HepG2 (cell line): ENCODE data around the gene VKORC1. TPM values are rescaled to one million over a fixed set of nuclear protein-coding genes. Genes with fewer than 3 reads are reported as not detected.
A peak's percentile ranks its signal among the peaks of the same experiment; 100 is the strongest.

Source experiments
- ATAC-seq: fragments of 200-7000 bp; cut with Tn5 transposase; 3 replicates; pipeline ENCODE4 v1.9.1; 2020; ENCODE audit warnings: mild to moderate bottlenecking, moderate library complexity
- BruUV-seq: library from RNA; stranded (reverse); fragments of 400-500 nt; replicated peaks from 2 replicates; lab custom pipeline; 2021; lab: Mats Ljungman, UMichigan
- CTCF ChIA-PET: fragments of 300-600 bp; formaldehyde crosslinking; extraction: SDS; loops from one replicate; lab custom pipeline; 2021; ENCODE audit warnings: low total read pairs, inconsistent platforms, low intra/inter-chr PET ratio; lab: Yijun Ruan, JAX
- POLR2A ChIA-PET: fragments of 350-600 bp; sonication (Branson Sonifier 250); formaldehyde crosslinking; loops from one replicate; lab custom pipeline; 2020; ENCODE audit warnings: antibody characterized with exemption, inconsistent platforms; lab: Yijun Ruan, JAX
- DNase-seq: peaks from one replicate; pipeline ENCODE4 v3.0.0-alpha.2; 2015; ENCODE audit warnings: low spot score
- FAIRE-seq: peaks from 3 replicates; lab custom pipeline; 2011; peaks lifted over from hg19 to GRCh38; lab: Jason Lieb, UNC
- H2AFZ ChIP-seq: one replicate; pipeline ENCODE4 v1.6.1; 2011; ENCODE audit warnings: low read length, inconsistent platforms
- H3K27ac ChIP-seq: fragments of 300-600 bp; 3 replicates; pipeline ENCODE4 v1.8.0; 2011; ENCODE audit warnings: mixed run types, mild to moderate bottlenecking, mixed read lengths, low read length, inconsistent platforms; ENCODE audit not compliant: insufficient read depth; ENCODE audit errors: extremely low read length
- H3K27me3 ChIP-seq, 2 experiments: fragments of 200-600 bp in 1 of 2; 2 replicates in 1 of 2; 3 replicates in 1 of 2; pipeline versions ENCODE4 v1.6.0 to v1.8.0; 2011; ENCODE audit warnings: low read length in 2 of 2, mild to moderate bottlenecking in 2 of 2, moderate library complexity in 2 of 2, inconsistent platforms in 1 of 2; ENCODE audit not compliant: insufficient read depth in 2 of 2, control insufficient read depth in 1 of 2
- H3K36me3 ChIP-seq, 2 experiments: fragments of 200-600 bp in 1 of 2; replicated peaks in 1 of 2; 2 replicates in 1 of 2; 3 replicates in 1 of 2; pipeline versions ENCODE4 v1.5.1 to v1.8.0; 2011; ENCODE audit warnings: low read length in 2 of 2, inconsistent platforms in 1 of 2; ENCODE audit not compliant: insufficient read depth in 2 of 2, control insufficient read depth in 1 of 2
- H3K4me1 ChIP-seq: 2 replicates; pipeline ENCODE4 v1.5.1; 2012; ENCODE audit warnings: low read length, inconsistent platforms; ENCODE audit not compliant: insufficient read depth
- H3K4me2 ChIP-seq: 2 replicates; pipeline ENCODE4 v1.6.0; 2011; ENCODE audit warnings: low read depth, low read length, inconsistent platforms
- H3K4me3 ChIP-seq, 3 experiments: fragments of 200-600 bp in 1 of 3; sonication (generic), shearing (Covaris generic) in 1 of 3; replicated peaks in 1 of 3; 2 replicates each; pipeline ENCODE4 v1.5.1; 2011 to 2016; ENCODE audit warnings: low read length in 3 of 3, inconsistent platforms in 2 of 3, low read depth in 2 of 3, mild to moderate bottlenecking in 2 of 3, control low read depth in 1 of 3, mixed read lengths in 1 of 3; ENCODE audit not compliant: insufficient read depth in 1 of 3
- H3K79me2 ChIP-seq: one replicate; pipeline ENCODE4 v1.6.1; 2011; ENCODE audit warnings: low read length, inconsistent platforms; ENCODE audit not compliant: insufficient read depth
- H3K9ac ChIP-seq: 2 replicates; pipeline ENCODE4 v1.6.0; 2011; ENCODE audit warnings: mild to moderate bottlenecking, low read depth, low read length, inconsistent platforms; ENCODE audit not compliant: insufficient read depth
- H3K9me3 ChIP-seq: 2 replicates; pipeline ENCODE4 v1.5.1; 2012; ENCODE audit warnings: mild to moderate bottlenecking, low read length
- H4K20me1 ChIP-seq: 2 replicates; pipeline ENCODE4 v1.6.0; 2011; ENCODE audit warnings: inconsistent platforms, mild to moderate bottlenecking, low read length, moderate library complexity; ENCODE audit not compliant: insufficient read depth
- AGO2 ChIP-seq: fragments of 200-400 bp; formaldehyde crosslinking; optimal IDR thresholded peaks from 2 replicates; pipeline ENCODE3; 2017; ENCODE audit warnings: mild to moderate bottlenecking, low read depth, low read length, moderate library complexity
- HNRNPLL ChIP-seq: fragments of 200-400 bp; formaldehyde crosslinking; IDR thresholded peaks from 2 replicates; pipeline ENCODE4 v1.6.1; 2017; ENCODE audit warnings: mild to moderate bottlenecking, low read depth, low read length; ENCODE audit not compliant: poor library complexity, severe bottlenecking
- IKZF1 ChIP-seq: fragments of 450-650 bp; IDR thresholded peaks from 2 replicates; pipeline ENCODE4 v1.7.1; 2016
- PHF21A ChIP-seq: sonication (generic); formaldehyde crosslinking; IDR thresholded peaks from 2 replicates; pipeline ENCODE4 v1.5.0; 2020; ENCODE audit warnings: mild to moderate bottlenecking, missing genetic modification reagents
- POLR2A ChIP-seq, 2 experiments: IDR thresholded peaks; 2 replicates each; pipeline ENCODE4 v1.6.1; 2011; ENCODE audit warnings: low read depth in 2 of 2, low read length in 2 of 2, mild to moderate bottlenecking in 1 of 2, moderate library complexity in 1 of 2; ENCODE audit not compliant: insufficient read depth in 1 of 2
- ZNF687 ChIP-seq: sonication (generic); formaldehyde crosslinking; IDR thresholded peaks from 2 replicates; pipeline ENCODE4 v1.5.1; 2020; ENCODE audit warnings: mild to moderate bottlenecking, missing genetic modification reagents, moderate library complexity
- ZNF782 ChIP-seq: sonication (generic); formaldehyde crosslinking; IDR thresholded peaks from 2 replicates; pipeline ENCODE4 v1.4.0; 2020; ENCODE audit warnings: missing genetic modification reagents, mild to moderate bottlenecking, borderline replicate concordance
- WGBS: methylation state at CpG from one replicate; pipeline ENCODE4 v1.1.6; 2017; ENCODE audit warnings: low lambda C conversion rate; 5-methylcytosine and 5-hydroxymethylcytosine counted together
- in situ Hi-C: cut with HindIII; loops from 2 replicates; pipeline ENCODE4 v1.10.0; 2017; ENCODE audit warnings: low pct_unique_long_range_greater_than_20kb; ENCODE audit not compliant: extremely low pct_ligation_motif_present
- intact Hi-C: fragments of 100-400 bp; cut with micrococcal nuclease; formaldehyde crosslinking; loops from one replicate; pipeline ENCODE4 v1.10.0; 2022; ENCODE audit not compliant: unreplicated experiment
- polyA plus RNA-seq, 8 experiments: library from polyadenylated mRNA; depleted of rRNA in 3 of 8; stranded (reverse) in 7 of 8; unstranded in 1 of 8; fragments of >200 nt; fragmentation: Illumina TruSeq in 4 of 8; extraction: Trizol in 4 of 8; gene quantifications; 2 replicates each; pipeline versions ENCODE4 v1.2.1 to v1.2.3, GENCODE V29; 2011 to 2016; ENCODE audit warnings: low read depth in 4 of 8, missing spikeins in 1 of 8, mixed read lengths in 1 of 8; ENCODE audit not compliant: insufficient read depth in 1 of 8
- total RNA-seq, 5 experiments: library from RNA; depleted of rRNA; stranded (reverse); fragments of >200 nt; fragmentation: Illumina TruSeq; extraction: Trizol; gene quantifications; 2 replicates each; pipeline ENCODE4 v1.2.3, GENCODE V29; 2016; ENCODE audit warnings: low read depth in 1 of 5
- TF ChIP-seq, protein P1 (sequence below): sonication (generic); formaldehyde crosslinking; IDR thresholded peaks from 2 replicates; pipeline ENCODE4 v1.4.0; 2020; ENCODE audit warnings: missing genetic modification reagents

Gene VKORC1
- total and polyA plus RNA-seq, 2 of the 13 experiments (the other 11 are each of a cell fraction or from before 2014, with no cell fraction given): 141 to 615 TPM

DNA sequence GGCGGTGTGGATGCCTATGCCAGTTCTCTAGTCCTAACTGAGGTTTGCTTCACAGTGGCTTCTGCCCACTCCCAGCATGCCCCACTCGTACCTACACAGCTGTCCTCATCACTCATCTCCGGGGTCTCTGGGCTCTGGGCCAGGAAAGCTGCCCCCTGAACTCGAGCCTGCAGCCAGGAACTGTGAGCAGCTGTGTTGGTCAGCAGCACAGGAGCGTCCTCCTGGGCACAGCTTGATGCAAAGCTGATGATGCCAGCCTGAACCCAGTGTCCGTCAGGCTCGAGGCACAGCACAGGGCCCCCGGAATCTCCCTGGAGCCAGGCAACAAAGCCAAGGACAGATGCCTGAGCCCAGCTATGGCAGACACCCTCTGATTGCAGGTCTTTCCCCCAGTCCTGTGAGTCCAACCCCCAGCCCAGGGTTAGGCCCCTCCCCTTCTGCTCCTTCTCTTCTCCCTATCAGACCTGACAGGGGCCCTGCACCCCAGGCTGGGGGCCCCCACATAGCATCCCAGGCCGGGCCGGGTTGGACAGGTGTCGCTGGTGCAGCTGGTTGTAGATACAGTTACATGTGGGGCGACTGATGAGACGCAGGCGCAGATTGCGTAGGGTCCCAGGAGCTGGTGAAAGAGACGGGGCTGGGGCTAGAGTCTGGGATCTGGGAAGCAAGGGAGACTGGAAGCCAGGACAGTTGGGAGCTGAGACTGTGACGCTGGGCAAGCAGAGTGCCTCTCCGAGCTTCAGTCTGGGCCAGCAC is 8.5 kb downstream of the VKORC1 start:
- BruUV-seq: no TSS peak
- H3K27me3 ChIP-seq: no peaks in the 10 kb centered on the region
- ChIA-PET POLR2A (interaction anchor here (1.4 to 3.3 kb wide), 2 partner anchors 12 to 31 kb away, joined by 3 to 17 read pairs; partner anchors contain the start of genes KAT8, ZNF646 and ZNF668), CTCF (no interaction called here)
- no peaks in the 10 kb centered on the region for H3K4me1 ChIP-seq
- H3K79me2 ChIP-seq: peaks cover 8% of the 10 kb centered on the region
- 95% methylated on average over 18 of the region's 18 CpGs for WGBS
- ATAC-seq: no peak; the same call in 2 of the 3 replicates
- H2AFZ ChIP-seq: no peak overlapping the region
- no peak for FAIRE-seq
- in situ Hi-C loops: no loop called here
- no peak for DNase-seq
- H3K4me2 ChIP-seq: no peak overlapping the region
- H3K36me3 ChIP-seq: peaks cover 14 to 27% of the 10 kb centered on the region in 2 experiments
- no peak overlapping the region for H3K27ac ChIP-seq
- no peak overlapping the region for H3K4me3 ChIP-seq
- TF ChIP-seq PHF21A (CRISPR knock-in tag) (no peak), ZNF687 (CRISPR knock-in tag) (0 out of 2 replicates have a peak, but pooled peaks have one; percentile 15), ZNF782 (CRISPR knock-in tag) (no peak), HNRNPLL (peak; percentile 12), POLR2A (IDR thresholded peaks at IDR 0.05; ENCODE audit: insufficient read depth in 1 of 2, low read depth in 2 of 2, low read length in 2 of 2) (peak in 1 of 2 experiments; percentile 8; a peak in 2 of 4 replicates), IKZF1 (no peak), AGO2 (peak; percentile 84)
- TF ChIP-seq, protein P1, sequence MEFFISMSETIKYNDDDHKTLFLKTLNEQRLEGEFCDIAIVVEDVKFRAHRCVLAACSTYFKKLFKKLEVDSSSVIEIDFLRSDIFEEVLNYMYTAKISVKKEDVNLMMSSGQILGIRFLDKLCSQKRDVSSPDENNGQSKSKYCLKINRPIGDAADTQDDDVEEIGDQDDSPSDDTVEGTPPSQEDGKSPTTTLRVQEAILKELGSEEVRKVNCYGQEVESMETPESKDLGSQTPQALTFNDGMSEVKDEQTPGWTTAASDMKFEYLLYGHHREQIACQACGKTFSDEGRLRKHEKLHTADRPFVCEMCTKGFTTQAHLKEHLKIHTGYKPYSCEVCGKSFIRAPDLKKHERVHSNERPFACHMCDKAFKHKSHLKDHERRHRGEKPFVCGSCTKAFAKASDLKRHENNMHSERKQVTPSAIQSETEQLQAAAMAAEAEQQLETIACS (CRISPR knock-in tag): 0 out of 2 replicates have a peak, but pooled peaks have one; percentile 19
- H3K9ac ChIP-seq: no peak overlapping the region
- no peaks in the 10 kb centered on the region for H3K9me3 ChIP-seq
- H4K20me1 ChIP-seq: no peaks in the 10 kb centered on the region; the same call in 1 of the 2 replicates
- intact Hi-C loops: no loop called here
